Heart left ventricle (tissue), 13 donors: ENCODE results near the gene ADIPOQ.

Experiments
- POLR2A ChIP-seq, 2 donors: fragments of 450-650 bp; IDR thresholded peaks; one replicate each; pipeline ENCODE4 v1.6.1; 2017; ENCODE audit warnings: antibody characterized with exemption in 2 of 2, mild to moderate bottlenecking in 2 of 2, moderate library complexity in 2 of 2
- TF ChIP-seq, protein P1 (sequence below), 12 donors: fragments of 200-600 bp; sonication (generic) in 4 of 12; IDR thresholded peaks; one replicate each; pipeline versions ENCODE4 v1.5.0 to v1.8.0; 2018 to 2022; ENCODE audit warnings: antibody characterized with exemption in 12 of 12, mild to moderate bottlenecking in 5 of 12
- donor health status: ischemic (EF 13 %, LVEDD 7.1; RV severe dilation, severe dysfunction).
- donor health status: DM: no; HTN: yes; CAD: no.
- donor health status: DM: no; HTN: no; CAD: no.
- donor health status: ischemic (EF 25% LVEDD 6.9; RV normal size, moderate dysfunction).
- donor health status: ischemic (EF 25% LVEDD 5.7; RV mildly dilated, moderate dysfunction).
- donor health status: ischemic (EF 35%, LVEDD 5.7; RV mildly dilated, moderate dysfunction).
- donor health status: nonischemic (EF 11% LVEDD 7.7; RV severe dilation, severe dysfunction).
- donor health status: DM: yes; HTN: yes; CAD: no.
- donor health status: PGD.
- donor health status: ischemic (EF 29% LVEDD 5.4; RV normal size, mild dysfunction).
- donor health status: nonischemic (EF 23%, LVEDD 6.1; RV moderate dilation, normal function).

GRCh38 chr3:186888569-186888968 lies 46.1 kb downstream of the ADIPOQ start:
- TF ChIP-seq, protein P1, sequence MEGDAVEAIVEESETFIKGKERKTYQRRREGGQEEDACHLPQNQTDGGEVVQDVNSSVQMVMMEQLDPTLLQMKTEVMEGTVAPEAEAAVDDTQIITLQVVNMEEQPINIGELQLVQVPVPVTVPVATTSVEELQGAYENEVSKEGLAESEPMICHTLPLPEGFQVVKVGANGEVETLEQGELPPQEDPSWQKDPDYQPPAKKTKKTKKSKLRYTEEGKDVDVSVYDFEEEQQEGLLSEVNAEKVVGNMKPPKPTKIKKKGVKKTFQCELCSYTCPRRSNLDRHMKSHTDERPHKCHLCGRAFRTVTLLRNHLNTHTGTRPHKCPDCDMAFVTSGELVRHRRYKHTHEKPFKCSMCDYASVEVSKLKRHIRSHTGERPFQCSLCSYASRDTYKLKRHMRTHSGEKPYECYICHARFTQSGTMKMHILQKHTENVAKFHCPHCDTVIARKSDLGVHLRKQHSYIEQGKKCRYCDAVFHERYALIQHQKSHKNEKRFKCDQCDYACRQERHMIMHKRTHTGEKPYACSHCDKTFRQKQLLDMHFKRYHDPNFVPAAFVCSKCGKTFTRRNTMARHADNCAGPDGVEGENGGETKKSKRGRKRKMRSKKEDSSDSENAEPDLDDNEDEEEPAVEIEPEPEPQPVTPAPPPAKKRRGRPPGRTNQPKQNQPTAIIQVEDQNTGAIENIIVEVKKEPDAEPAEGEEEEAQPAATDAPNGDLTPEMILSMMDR (IDR thresholded peaks at IDR 0.05), result no peak
- TF ChIP-seq POLR2A (IDR thresholded peaks at IDR 0.05), result no peak
